HUES48 (cell line): ENCODE measurements around the gene GPM6B.

Experiments used
- H3K27ac ChIP-seq: one replicate; pipeline ENCODE4 v1.7.0; 2013; ENCODE audit warnings: low read depth, low read length, inconsistent platforms
- H3K27me3 ChIP-seq: 2 replicates; pipeline ENCODE4 v1.6.1; 2013; ENCODE audit warnings: mild to moderate bottlenecking, low read length; ENCODE audit not compliant: control insufficient read depth, insufficient read depth
- H3K36me3 ChIP-seq: 2 replicates; pipeline ENCODE4 v1.6.1; 2013; ENCODE audit warnings: low read length; ENCODE audit not compliant: control insufficient read depth, insufficient read depth
- H3K4me1 ChIP-seq: 2 replicates; pipeline ENCODE4 v1.6.1; 2013; ENCODE audit warnings: mild to moderate bottlenecking, low read length; ENCODE audit not compliant: control insufficient read depth, insufficient read depth
- H3K4me3 ChIP-seq: 2 replicates; pipeline ENCODE4 v1.5.1; 2013; ENCODE audit warnings: mild to moderate bottlenecking, low read depth, low read length
- H3K9ac ChIP-seq: 2 replicates; pipeline ENCODE4 v1.6.1; 2013; ENCODE audit warnings: mild to moderate bottlenecking, low read depth, low read length, moderate library complexity
- H3K9me3 ChIP-seq: 2 replicates; pipeline ENCODE4 v1.6.1; 2013; ENCODE audit warnings: low read length; ENCODE audit not compliant: control insufficient read depth, insufficient read depth

GPM6B gene

DNA sequence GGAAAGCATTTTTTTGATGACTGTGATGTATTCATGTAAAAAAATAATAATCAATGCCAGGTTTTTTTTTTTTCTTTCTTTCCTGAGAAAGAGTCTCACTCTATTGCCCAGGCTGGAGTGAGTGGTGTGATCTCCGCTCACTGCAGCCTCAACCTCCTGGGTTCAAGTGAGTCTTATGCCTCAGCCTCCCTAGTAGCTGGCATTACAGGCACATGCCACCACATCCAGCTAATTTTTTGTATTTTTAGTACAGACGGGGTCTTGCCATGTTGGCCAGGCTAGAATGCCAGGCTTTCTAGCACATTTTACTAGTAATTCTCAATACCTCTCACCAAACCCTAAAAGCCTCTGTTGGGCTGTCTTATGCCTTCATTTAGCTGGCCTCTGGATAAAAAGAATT, 25.7 kb downstream of the GPM6B start:
- H3K27me3 ChIP-seq: no peaks in the 10 kb centered on the region
- no peak overlapping the region for H3K27ac ChIP-seq
- no peaks in the 10 kb centered on the region for H3K9me3 ChIP-seq
- no peak overlapping the region for H3K4me3 ChIP-seq
- peaks cover 24% of the 10 kb centered on the region for H3K4me1 ChIP-seq
- no peaks in the 10 kb centered on the region for H3K36me3 ChIP-seq
- no peak overlapping the region for H3K9ac ChIP-seq

DNA sequence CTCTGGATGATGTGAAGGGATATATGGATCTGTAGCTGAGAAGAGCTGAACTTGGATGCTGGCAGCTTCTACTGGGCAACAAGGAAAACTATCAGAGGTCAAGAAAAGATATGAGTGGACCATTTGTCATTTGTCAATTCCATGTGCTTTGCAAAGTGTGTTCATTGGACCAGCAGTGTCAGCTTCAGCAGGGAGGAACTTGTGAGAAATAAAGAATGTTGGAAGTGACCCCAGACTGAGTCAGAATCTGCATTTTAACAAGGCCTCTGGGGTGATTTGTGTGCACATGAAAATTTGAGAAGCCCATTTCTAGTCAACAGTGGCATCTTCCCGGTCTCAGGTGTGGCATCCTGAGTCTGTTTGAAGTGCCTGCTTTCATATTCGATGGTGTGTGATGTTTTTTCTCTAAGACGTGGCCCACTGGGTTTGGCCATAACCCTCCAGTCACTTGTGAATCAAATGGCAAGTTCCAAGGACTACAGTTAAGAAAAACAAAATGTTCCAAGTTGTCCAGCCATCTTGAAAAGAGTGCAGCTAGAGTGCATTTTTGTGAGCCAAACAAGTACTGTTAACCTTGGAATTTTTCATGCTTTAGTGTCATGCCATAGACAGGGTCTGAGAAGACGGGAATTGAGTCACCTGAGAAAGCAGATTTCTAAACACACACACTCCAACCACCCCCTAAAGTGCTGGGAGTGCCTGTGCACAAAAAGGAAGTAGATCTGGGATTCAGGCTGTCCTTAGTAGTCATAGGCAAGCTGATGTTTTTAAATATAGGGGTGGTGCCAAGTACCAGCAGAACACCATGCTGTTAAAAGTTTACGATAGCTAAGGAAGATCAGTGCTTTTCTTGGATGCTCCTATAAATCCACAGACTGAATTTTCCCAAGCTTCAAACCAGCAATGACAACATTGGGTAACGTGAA, 26.4 kb downstream of the GPM6B start:
- H3K9ac ChIP-seq: no peak overlapping the region
- no peaks in the 10 kb centered on the region for H3K27me3 ChIP-seq
- peaks cover 24% of the 10 kb centered on the region for H3K4me1 ChIP-seq
- no peaks in the 10 kb centered on the region for H3K9me3 ChIP-seq
- no peak overlapping the region for H3K4me3 ChIP-seq
- H3K36me3 ChIP-seq: peaks cover 6% of the 10 kb centered on the region; the same call in 1 of the 2 replicates
- H3K27ac ChIP-seq: no peak overlapping the region

DNA sequence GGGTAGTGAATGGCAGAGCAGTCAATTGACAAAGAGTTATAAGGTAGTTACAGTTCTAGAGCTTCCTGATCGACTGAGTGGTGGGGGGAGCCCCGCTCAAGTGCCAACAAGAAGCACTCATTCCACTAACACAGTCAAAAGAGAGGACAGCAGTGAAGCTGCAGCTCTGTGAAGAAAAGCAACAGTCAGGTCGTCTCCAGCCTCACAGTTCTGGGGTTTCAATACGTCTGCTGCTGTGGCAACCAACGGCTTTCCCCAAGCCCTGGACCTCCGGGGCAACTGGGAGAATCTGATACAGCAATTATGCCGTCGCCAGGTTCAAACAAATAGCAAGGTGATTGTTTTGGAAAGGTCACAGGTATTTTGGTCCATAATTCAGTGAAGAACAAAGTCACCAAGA, 30.8 kb downstream of the GPM6B start:
- H3K36me3 ChIP-seq: peaks cover 40% of the 10 kb centered on the region
- H3K4me1 ChIP-seq: peaks cover 7% of the 10 kb centered on the region; the same call in 1 of the 2 replicates
- H3K9me3 ChIP-seq: no peaks in the 10 kb centered on the region
- no peak overlapping the region for H3K27ac ChIP-seq
- H3K9ac ChIP-seq: no peak overlapping the region
- H3K27me3 ChIP-seq: no peaks in the 10 kb centered on the region
- H3K4me3 ChIP-seq: no peak overlapping the region

GRCh38 chrX:13780868-13781427, 35.9 kb downstream of the GPM6B start:
- Histone ChIP-seq H3K9me3 (no peaks in the 10 kb centered on the region), H3K27ac (peak overlapping the region; percentile 30), H3K4me3 (no peak overlapping the region), H3K27me3 (no peaks in the 10 kb centered on the region), H3K9ac (no peak overlapping the region), H3K4me1 (peaks cover 5% of the 10 kb centered on the region; the same call in 1 of the 2 replicates), H3K36me3 (peaks cover 78% of the 10 kb centered on the region)

DNA sequence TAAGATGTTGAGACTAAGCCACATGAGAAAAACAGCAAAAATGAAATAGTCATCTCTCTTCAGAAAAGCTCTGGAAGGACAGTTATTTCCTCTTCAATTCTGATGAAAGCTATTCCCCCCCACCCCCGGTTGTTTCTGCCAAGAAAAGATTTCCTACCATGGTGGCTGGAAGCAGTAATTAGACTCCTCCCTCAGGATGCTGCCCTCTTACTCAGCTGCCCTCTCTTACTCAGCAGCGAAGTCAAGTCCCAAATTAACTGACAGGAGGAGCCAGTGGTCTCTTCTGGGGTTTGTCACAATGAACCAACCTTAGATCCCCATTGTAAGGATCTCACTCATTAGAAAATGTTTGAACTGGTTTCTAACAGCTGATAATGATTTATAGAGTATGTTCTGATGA, 38.0 kb downstream of the GPM6B start:
- H3K9me3 ChIP-seq: no peaks in the 10 kb centered on the region
- no peak overlapping the region for H3K27ac ChIP-seq
- no peak overlapping the region for H3K9ac ChIP-seq
- peaks cover 5% of the 10 kb centered on the region; the same call in 1 of the 2 replicates for H3K4me1 ChIP-seq
- H3K27me3 ChIP-seq: no peaks in the 10 kb centered on the region
- H3K4me3 ChIP-seq: no peak overlapping the region
- H3K36me3 ChIP-seq: peaks cover 80% of the 10 kb centered on the region

GRCh38 chrX:13776387-13776786, 40.5 kb downstream of the GPM6B start:
- H3K4me1 ChIP-seq: peaks cover 5% of the 10 kb centered on the region; the same call in 1 of the 2 replicates
- no peaks in the 10 kb centered on the region for H3K27me3 ChIP-seq
- no peak overlapping the region for H3K4me3 ChIP-seq
- H3K27ac ChIP-seq: no peak overlapping the region
- no peak overlapping the region for H3K9ac ChIP-seq
- H3K36me3 ChIP-seq: peaks cover 84% of the 10 kb centered on the region
- no peaks in the 10 kb centered on the region for H3K9me3 ChIP-seq

DNA sequence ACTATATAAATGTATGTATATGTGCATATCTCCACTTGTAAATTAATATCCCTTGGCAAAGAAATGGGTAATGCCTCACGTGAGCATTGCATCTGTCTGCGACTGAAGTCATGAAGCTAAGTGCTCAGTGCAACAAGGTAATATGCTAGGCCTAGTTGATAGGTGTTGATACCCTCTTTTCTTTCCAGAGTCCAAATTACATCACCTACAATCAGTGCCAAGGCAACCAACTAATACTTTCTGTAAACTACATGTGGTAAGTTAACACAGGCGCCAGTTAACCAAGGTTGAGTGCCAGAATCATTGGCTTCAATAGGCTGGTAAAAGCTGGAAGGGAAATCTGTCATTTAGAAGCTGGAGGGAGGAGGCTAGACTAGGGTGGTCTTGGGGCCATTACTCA, 41.1 kb downstream of the GPM6B start:
- H3K27me3 ChIP-seq: no peaks in the 10 kb centered on the region
- H3K36me3 ChIP-seq: peaks cover 89% of the 10 kb centered on the region
- H3K9me3 ChIP-seq: no peaks in the 10 kb centered on the region
- H3K9ac ChIP-seq: no peak overlapping the region
- no peak overlapping the region for H3K4me3 ChIP-seq
- no peak overlapping the region for H3K27ac ChIP-seq
- H3K4me1 ChIP-seq: peaks cover 5% of the 10 kb centered on the region; the same call in 1 of the 2 replicates

DNA sequence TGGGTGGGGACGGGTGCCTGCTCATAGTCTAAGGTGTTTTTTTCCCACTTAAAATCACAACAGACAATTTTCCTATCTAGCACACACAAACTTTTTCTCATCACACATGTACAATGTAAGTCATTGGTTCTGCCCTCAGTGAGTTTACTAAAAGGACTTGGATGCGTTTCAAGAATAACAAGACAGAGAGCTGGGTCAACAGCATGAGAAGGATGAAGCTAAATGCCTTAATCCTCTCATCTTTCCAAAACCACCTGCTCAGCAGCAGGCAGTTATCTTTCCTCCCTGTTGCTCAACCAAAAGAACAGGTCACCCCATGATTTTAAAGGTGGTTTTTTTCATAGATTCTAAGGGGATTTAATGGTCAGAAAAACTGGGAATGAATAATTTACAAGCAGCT, 42.2 kb downstream of the GPM6B start:
- 0 out of 2 replicates have a peak, but pooled peaks cover 5% of the 10 kb centered on the region for H3K4me1 ChIP-seq
- H3K9me3 ChIP-seq: no peaks in the 10 kb centered on the region
- no peak overlapping the region for H3K4me3 ChIP-seq
- no peak overlapping the region for H3K9ac ChIP-seq
- H3K27me3 ChIP-seq: no peaks in the 10 kb centered on the region
- H3K27ac ChIP-seq: no peak overlapping the region
- peaks cover 96% of the 10 kb centered on the region for H3K36me3 ChIP-seq

- H3K9ac ChIP-seq: no peak overlapping the region
- H3K27ac ChIP-seq: no peak overlapping the region
- H3K4me3 ChIP-seq: no peak overlapping the region
- H3K4me1 ChIP-seq: 0 out of 2 replicates have a peak, but pooled peaks cover 2% of the 10 kb centered on the region
- no peaks in the 10 kb centered on the region for H3K9me3 ChIP-seq
- H3K36me3 ChIP-seq: peaks cover 95% of the 10 kb centered on the region
- no peaks in the 10 kb centered on the region for H3K27me3 ChIP-seq
Measured at GRCh38 chrX:13770013-13770535, 46.8 kb downstream of the GPM6B start.

GRCh38 chrX:13768939-13769338, 48.0 kb downstream of the GPM6B start:
- Histone ChIP-seq H3K9ac (no peak overlapping the region), H3K27ac (no peak overlapping the region), H3K4me1 (peaks cover 12% of the 10 kb centered on the region), H3K27me3 (no peaks in the 10 kb centered on the region), H3K9me3 (no peaks in the 10 kb centered on the region), H3K36me3 (peaks cover 84% of the 10 kb centered on the region), H3K4me3 (no peak overlapping the region)

GRCh38 chrX:13764765-13765164, 52.1 kb downstream of the GPM6B start:
- Histone ChIP-seq H3K27me3 (no peaks in the 10 kb centered on the region), H3K9me3 (no peaks in the 10 kb centered on the region), H3K27ac (peak overlapping the region; percentile 28), H3K36me3 (peaks cover 65% of the 10 kb centered on the region), H3K4me3 (no peak overlapping the region), H3K4me1 (peaks cover 52% of the 10 kb centered on the region), H3K9ac (no peak overlapping the region)
